Tibial nerve (tissue), 4 donors: Measurements from ENCODE around the gene GPR34.

Experiments
- CTCF ChIP-seq, 5 experiments: fragments of 200-600 bp in 3 of 5; fragments of 450-650 bp in 2 of 5; sonication (generic) in 3 of 5; IDR thresholded peaks; one replicate each; pipeline ENCODE4 v1.5.1; 2016 to 2019; ENCODE audit warnings: antibody characterized with exemption in 5 of 5, mild to moderate bottlenecking in 3 of 5, moderate library complexity in 2 of 5
- EP300 ChIP-seq, 2 donors: sonication (generic); formaldehyde crosslinking; IDR thresholded peaks; one replicate each; pipeline ENCODE4 v1.6.1; 2017; ENCODE audit warnings: antibody characterized with exemption in 2 of 2, mild to moderate bottlenecking in 1 of 2

- TF ChIP-seq CTCF (IDR thresholded peaks at IDR 0.05) (no peak), EP300 (IDR thresholded peaks at IDR 0.05) (no peak)
Measured at GRCh38 chrX:41733939-41734338, 45.2 kb downstream of the GPR34 start.
